ENCODE results near the gene DGLUCY. TPM values are rescaled to one million over a fixed set of nuclear protein-coding genes. Genes with fewer than 3 reads are reported as not detected.

The DGLUCY gene
- total and polyA plus RNA-seq, 2 of the 8 experiments (the other 6 are each of a cell fraction or from before 2014, with no cell fraction given), result 24.9 to 31.8 TPM

DNA sequence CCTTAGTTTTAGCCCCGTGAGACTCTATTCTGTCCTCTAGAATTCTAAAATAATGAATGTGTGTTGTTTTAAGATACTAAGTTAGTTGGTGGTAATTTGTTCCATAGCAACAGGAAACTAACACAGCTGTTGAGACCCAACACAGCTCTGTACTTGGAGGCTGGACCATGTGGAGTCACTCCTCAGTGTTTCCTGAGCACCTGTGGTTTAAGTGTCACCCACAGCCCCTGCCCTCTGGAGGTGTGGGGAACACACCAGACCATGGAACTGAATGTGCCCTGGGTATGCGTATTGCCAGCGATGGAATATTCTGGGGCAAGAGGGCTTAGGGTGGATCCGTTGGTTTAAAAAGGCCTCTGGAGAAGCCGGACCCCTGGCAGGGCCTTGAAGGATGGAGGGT is 147.2 kb downstream of the DGLUCY start:
- no peaks in the 10 kb centered on the region for H3K79me1 ChIP-seq (ENCODE audit: low read depth, low read length)
- no peaks in the 10 kb centered on the region for H3K79me2 ChIP-seq (ENCODE audit: control insufficient read depth in 1 of 2, insufficient read depth in 2 of 2, low read length in 2 of 2)
- H2BK120ac ChIP-seq (replicated peaks; ENCODE audit: low read depth, low read length), result no peak overlapping the region
- ChIA-PET POLR2A (ENCODE audit: partially characterized antibody) (interaction anchor here (1.2 kb wide), 1 partner anchor 17 kb away, joined by 3 read pairs; the partner anchor contains the start of gene GPR68), CTCF (ENCODE audit: partially characterized antibody) (interaction anchor here (0.6 to 2.8 kb wide), 5 partner anchors 12 to 110 kb away, joined by 3 to 16 read pairs (median 3); no protein-coding TSS in a partner anchor)
- H3K4me3 ChIP-seq (ENCODE audit: extremely low read depth in 1 of 4, insufficient read depth in 2 of 4, low read depth in 3 of 4, low read length in 4 of 4), result no peak overlapping the region
- H2AFZ ChIP-seq (ENCODE audit: low read length), result no peak overlapping the region
- no peak overlapping the region for H3K23ac ChIP-seq (ENCODE audit: insufficient read length)
- H4K8ac ChIP-seq (ENCODE audit: extremely low read depth, insufficient read depth, low read length), result no peak overlapping the region
- no peak overlapping the region for H3K9ac ChIP-seq (replicated peaks in 1 of 4; ENCODE audit: extremely low read depth in 1 of 4, low read depth in 3 of 4, low read length in 3 of 4)
- no peak overlapping the region for H4K5ac ChIP-seq (ENCODE audit: insufficient read length, low read depth, low read length)
- no peak overlapping the region for H3K18ac ChIP-seq (ENCODE audit: extremely low read depth, low read length)
- no peak overlapping the region for H3K56ac ChIP-seq (replicated peaks; ENCODE audit: insufficient read length, low read depth, low read length)
- H3K14ac ChIP-seq (ENCODE audit: insufficient read length), result no peak overlapping the region
- H3K27me3 ChIP-seq (replicated peaks in 1 of 4; ENCODE audit: control insufficient read depth in 3 of 4, extremely low read depth in 1 of 4, insufficient read depth in 3 of 4, low read length in 3 of 4), result peaks cover 0 to 27% (median 21%) of the 10 kb centered on the region in 4 experiments; a peak in 6 of 7 replicates
- no peak overlapping the region for H2BK5ac ChIP-seq (ENCODE audit: low read depth, low read length)
- H3K4ac ChIP-seq (replicated peaks; ENCODE audit: insufficient read length, low read depth, low read length), result no peak overlapping the region
- peaks cover 10% of the 10 kb centered on the region; the same call in 1 of the 2 replicates for H3K23me2 ChIP-seq (ENCODE audit: low read depth, low read length)
- no peaks in the 10 kb centered on the region for H3K9me3 ChIP-seq (ENCODE audit: insufficient read depth in 2 of 2, low read depth in 1 of 2, low read length in 1 of 2)
- H4K20me1 ChIP-seq (replicated peaks in 1 of 2; ENCODE audit: control insufficient read depth in 1 of 2, insufficient read depth in 2 of 2, low read length in 2 of 2), result no peaks in the 10 kb centered on the region
- H4K91ac ChIP-seq (replicated peaks; ENCODE audit: insufficient read length, low read length), result no peak overlapping the region
- H2AK5ac ChIP-seq (ENCODE audit: low read depth, low read length), result no peak overlapping the region
- H3K4me2 ChIP-seq (ENCODE audit: insufficient read depth in 1 of 2, low read depth in 2 of 2, low read length in 2 of 2), result no peak overlapping the region
- no peaks in the 10 kb centered on the region for H3K36me3 ChIP-seq (ENCODE audit: control insufficient read depth in 2 of 4, insufficient read depth in 4 of 4, low read length in 3 of 4)
- H3K4me1 ChIP-seq (replicated peaks in 1 of 4; ENCODE audit: control insufficient read depth in 3 of 4, insufficient read depth in 4 of 4, low read length in 3 of 4), result peaks cover 0 to 6% (median 1%) of the 10 kb centered on the region in 4 experiments; a peak in 6 of 7 replicates
- 93% methylated on average over 5 of the region's 5 CpGs; no CpG with 5 or more reads in 1 of the 2 experiments for WGBS, 2 experiments (ENCODE audit: extremely low coverage in 1 of 2, insufficient coverage in 1 of 2, insufficient read length in 1 of 2, insufficient replicate concordance in 2 of 2, low coverage in 1 of 2, low lambda C conversion rate in 2 of 2, missing lambda C conversion rate in 1 of 2)
- H2BK15ac ChIP-seq (ENCODE audit: low read length), result no peak overlapping the region
- FAIRE-seq (no peak), DNase-seq (ENCODE audit: low read depth in 1 of 2, low spot score in 2 of 2) (no peak)
- no peak overlapping the region for H2BK20ac ChIP-seq (ENCODE audit: low read length)
- H3K27ac ChIP-seq (ENCODE audit: low read depth, low read length), result no peak overlapping the region
- no peak overlapping the region for H2BK12ac ChIP-seq (ENCODE audit: low read depth, low read length)
- no peak for TF ChIP-seq KDM5A (IDR thresholded peaks at IDR 0.05; ENCODE audit: low read length)
- no peak for TF ChIP-seq POLR2AphosphoS5 (IDR thresholded peaks at IDR 0.05; ENCODE audit: low read depth, low read length)
- TF ChIP-seq POU5F1 (IDR thresholded peaks at IDR 0.05; ENCODE audit: low read depth, low read length), result no peak
- no peak for TF ChIP-seq RAD21 (IDR thresholded peaks at IDR 0.05 in 1 of 2, conservative IDR thresholded peaks at IDR 0.05 in 1 of 2; ENCODE audit: low read depth in 2 of 2, low read length in 2 of 2)
- TF ChIP-seq EZH2 (IDR thresholded peaks at IDR 0.05; ENCODE audit: low read depth, low read length, severe bottlenecking), result no peak
- no peak for TF ChIP-seq CBX8 (IDR thresholded peaks at IDR 0.05; ENCODE audit: borderline replicate concordance, low read depth, low read length)
- TF ChIP-seq, protein P1, sequence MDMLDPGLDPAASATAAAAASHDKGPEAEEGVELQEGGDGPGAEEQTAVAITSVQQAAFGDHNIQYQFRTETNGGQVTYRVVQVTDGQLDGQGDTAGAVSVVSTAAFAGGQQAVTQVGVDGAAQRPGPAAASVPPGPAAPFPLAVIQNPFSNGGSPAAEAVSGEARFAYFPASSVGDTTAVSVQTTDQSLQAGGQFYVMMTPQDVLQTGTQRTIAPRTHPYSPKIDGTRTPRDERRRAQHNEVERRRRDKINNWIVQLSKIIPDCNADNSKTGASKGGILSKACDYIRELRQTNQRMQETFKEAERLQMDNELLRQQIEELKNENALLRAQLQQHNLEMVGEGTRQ (IDR thresholded peaks at IDR 0.05; ENCODE audit: low read length), result no peak
- no peak for TF ChIP-seq KDM1A (IDR thresholded peaks at IDR 0.05; ENCODE audit: borderline replicate concordance, low read length)
- no peak for TF ChIP-seq HDAC6 (IDR thresholded peaks at IDR 0.05; ENCODE audit: low read depth, low read length)
- no peak for TF ChIP-seq TCF12 (IDR thresholded peaks at IDR 0.05; ENCODE audit: low read depth, low read length)
- no peak for TF ChIP-seq TAF1 (IDR thresholded peaks at IDR 0.05; ENCODE audit: low read depth, low read length)
- no peak for TF ChIP-seq RXRA (IDR thresholded peaks at IDR 0.05; ENCODE audit: insufficient read depth, low read depth, low read length)
- TF ChIP-seq EGR1 (IDR thresholded peaks at IDR 0.05; ENCODE audit: borderline replicate concordance, low read depth, low read length), result no peak
